Stimulated activated CD8-positive, alpha-beta memory T cell treated with anti-CD3 and anti-CD28 coated beads, Interleukin-4, amount 100 ng/mL, for 48 hours (primary cell): ENCODE results near the gene CIZ1.
"Not testable (repeated sequence)": the region's sequence is repeated elsewhere in the genome, so short reads cannot be mapped to it uniquely, and the experiment has no call there.

Experiments used
- DNase-seq: peaks from one replicate; pipeline ENCODE4 v3.0.0-alpha.2; 2020

The CIZ1 gene

GRCh38 chr9:128144239-128145181, 46.9 kb downstream of the CIZ1 start:
- no peak for DNase-seq

DNA sequence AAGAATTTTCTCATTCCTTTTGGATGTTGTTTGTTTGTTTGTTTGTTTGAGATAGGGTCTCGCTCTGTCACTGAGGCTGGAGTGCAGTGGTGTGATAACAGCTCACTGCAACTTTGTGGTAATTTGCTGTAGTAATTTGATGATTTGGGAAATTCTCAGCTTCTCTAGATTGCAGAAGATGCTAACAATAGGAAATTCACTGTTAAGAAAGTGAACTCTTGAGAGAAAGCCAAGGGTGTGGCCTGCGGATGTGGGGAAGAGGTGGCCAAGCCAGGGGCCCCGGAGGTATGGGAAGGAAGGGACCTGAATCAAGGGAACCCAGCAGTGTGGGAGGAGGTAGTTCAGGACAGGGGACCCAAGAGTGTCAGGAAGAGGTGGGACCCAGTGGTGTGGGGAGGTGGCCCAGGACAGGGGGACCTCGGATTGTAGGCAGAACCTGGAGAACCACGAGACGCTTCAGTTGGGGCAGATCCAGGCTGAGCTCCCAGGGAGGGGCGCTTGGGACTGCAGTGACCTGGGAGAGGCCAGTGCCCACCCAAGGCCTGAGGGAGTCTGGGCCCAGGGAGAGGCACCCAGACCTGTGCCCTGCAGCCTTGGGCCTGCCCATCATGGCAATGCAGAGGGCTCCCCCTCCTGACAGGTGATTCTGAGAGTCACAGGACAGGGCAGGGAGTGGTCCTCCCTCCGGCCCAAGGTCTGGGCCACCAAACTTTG, 47.7 kb downstream of the CIZ1 start:
- DNase-seq, result no peak

DNA sequence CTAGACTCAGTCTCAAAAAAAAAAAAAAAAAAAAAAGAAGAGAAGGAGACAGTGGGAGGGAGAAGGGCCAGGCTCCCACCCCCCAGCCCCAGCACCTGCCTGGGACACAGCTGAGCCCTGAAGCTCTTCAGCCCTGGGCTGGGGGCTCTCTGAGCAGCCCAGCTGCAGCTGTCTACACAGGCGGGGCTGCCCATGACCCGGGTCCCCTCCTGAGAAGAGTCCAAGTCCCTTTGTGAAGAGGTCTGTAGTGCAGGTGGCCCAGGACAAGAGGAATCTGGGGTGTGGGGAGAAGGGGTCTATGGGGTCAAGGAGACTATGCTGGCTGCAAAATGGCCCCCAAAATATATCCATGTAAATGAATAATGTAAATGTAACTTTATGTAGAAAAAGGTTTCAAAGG, 48.8 kb downstream of the CIZ1 start:
- no peak for DNase-seq

DNA sequence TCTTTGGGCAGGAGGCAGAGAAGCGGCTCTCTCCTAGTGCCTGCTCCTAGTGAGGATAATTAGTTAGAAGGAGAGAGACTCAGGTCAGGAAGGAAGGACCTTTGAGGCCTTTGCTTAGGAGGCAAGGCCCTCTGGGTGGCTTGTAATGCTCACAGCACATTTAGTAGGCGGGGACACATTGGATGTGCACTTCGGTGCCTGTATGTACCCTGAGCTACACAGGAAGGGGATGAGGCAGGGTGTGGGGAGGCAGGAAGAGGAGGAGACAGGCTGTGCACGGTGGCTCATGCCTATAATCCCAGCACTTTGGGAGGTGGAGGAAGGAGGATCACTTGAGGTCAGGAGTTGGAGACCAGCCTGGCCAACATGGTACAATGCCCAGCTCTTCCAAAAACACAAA, 49.3 kb downstream of the CIZ1 start:
- no peak for DNase-seq

DNA sequence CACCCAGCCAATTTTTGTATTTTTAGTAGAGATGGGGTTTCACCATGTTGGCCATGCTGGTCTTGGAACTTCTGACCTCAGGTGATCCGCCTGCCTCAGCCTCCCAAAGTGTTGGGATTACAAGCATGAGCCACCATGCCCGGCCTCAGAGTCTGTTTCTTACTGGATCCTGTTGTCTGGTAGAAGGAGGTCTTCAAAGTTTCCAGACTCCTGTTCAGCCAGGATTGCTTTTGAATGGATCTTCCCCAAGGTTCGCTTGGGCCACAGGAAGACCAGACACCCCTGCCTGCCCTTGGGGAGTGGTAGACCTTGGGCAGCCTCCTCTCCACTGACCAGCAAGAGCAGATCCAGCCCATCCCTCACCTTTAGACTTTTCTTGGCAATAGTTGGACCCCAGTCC, 49.8 kb downstream of the CIZ1 start:
- no peak for DNase-seq

- DNase-seq, result no peak
Observed at GRCh38 chr9:128139621-128140020, 51.8 kb downstream of the CIZ1 start.

GRCh38 chr9:128138001-128138400, 53.4 kb downstream of the CIZ1 start:
- no peak for DNase-seq

- no peak for DNase-seq
Observed at GRCh38 chr9:128136816-128137793, 54.3 kb downstream of the CIZ1 start.

DNA sequence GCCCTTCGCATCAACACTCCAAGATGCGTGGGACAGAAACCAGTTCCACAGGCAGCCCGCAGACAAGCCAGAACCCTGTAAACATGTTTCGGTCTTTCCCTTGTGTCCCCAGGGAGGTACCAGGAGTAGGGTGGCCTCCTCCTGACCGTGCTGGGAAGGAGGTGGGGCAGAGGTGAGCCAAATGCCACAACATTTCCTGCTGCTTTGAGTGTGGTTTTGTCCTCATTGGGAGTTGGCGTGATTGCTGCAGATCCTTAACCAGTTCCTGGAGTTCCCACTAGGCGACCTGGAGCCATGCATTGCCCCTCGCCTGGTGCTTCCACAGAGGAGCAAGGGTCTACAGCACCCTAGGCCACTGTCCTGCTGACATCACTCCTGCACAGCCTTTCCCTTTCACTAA, 55.8 kb downstream of the CIZ1 start:
- not testable (repeated sequence) for DNase-seq

DNA sequence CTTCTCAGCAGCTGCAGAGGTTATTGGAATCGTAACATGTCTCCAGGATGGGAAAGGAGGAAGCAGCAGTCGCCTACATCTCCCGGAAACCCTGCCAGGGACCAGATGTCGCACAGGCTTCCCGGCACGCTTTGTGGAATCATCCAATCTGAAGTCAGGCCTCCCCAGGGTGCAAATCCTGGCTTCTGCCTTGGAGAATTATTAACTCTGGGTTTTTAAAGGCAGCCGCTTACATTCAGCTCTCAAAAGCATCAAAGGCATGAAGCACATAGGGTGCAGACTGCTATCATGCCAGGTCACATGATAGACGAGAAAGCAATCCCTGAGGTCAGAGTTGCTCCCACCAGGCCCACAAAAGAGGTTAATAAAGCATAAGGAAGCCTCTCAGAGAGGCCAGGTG, 59.2 kb downstream of the CIZ1 start:
- not testable (repeated sequence) for DNase-seq

DNA sequence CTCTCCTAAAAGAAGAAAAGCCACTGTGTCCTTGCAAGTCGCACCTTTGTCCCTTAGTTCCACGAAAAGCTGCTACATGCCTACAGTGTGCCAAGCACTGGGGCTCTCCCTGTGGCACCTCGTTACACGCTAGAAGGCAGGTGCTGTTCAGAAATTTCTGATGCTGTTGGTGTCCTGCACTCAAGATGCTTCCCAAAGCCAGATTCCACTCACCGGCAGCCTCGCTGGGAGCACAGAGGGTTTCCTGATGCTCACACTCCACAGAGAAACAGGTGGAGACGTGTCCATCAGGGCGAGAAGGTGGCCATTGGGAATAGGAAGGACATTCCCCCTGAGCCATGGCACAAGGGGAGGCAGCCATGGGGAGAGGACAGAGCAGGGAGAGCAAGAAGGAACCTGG, 60.0 kb downstream of the CIZ1 start:
- DNase-seq, result not testable (repeated sequence)

DNA sequence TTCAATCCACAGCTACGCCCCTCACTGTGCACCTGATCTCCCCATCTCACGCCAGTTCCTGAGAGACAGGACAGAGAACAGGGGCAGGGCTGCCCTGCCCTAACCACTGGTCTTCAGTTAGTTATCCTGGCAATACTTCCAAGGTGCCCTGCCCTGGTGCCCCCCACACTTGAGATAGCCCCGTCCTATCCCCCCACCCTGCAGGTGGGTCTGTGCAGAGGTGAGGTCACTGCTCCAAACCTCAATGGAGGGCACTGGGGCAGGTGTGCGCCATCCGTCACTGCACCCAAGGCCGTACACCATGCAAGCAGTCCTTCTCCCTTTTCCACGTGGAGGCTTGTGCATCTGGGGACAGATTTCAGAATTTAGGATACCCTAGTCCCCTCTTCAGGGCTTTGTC, 60.7 kb downstream of the CIZ1 start:
- DNase-seq, result not testable (repeated sequence)

GRCh38 chr9:128129976-128130590, 61.3 kb downstream of the CIZ1 start:
- peak; percentile 73 for DNase-seq

DNA sequence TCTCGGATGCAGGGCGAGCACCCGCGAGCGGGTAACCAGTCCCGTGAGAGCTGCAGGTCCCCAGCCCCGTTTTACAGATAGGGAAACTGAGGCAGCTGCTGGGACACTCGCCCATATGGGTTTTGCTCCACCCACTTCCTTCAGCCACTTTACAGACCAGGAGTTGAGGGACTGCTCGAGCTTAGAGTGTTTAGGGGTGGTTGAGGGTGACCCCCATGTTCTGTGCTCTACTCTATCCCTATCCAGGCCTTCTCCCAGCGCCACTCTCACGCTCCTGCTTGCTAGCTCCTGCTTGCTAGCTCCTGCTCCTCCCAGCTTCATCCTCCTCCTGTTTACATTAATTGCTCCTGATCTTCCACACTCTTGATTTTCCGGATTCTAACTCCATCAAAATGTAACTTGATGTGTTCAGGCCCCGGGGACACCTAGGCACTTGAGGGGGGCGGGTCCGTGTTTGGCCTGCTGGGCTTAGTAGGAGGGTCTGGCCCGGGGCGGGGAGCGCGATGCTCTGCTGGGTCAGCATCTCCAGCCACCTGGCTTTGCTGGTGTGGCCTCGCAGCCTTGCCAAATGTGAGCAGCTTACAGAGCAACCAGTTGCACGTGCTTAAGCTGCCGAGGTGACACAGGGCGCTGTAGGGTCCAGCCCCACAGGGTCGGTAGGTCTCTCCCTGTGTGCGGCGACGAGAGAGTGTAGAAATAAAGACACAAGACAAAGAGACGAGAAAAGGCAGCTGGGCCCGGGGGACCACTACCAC, 62.4 kb downstream of the CIZ1 start:
- no peak for DNase-seq

DNA sequence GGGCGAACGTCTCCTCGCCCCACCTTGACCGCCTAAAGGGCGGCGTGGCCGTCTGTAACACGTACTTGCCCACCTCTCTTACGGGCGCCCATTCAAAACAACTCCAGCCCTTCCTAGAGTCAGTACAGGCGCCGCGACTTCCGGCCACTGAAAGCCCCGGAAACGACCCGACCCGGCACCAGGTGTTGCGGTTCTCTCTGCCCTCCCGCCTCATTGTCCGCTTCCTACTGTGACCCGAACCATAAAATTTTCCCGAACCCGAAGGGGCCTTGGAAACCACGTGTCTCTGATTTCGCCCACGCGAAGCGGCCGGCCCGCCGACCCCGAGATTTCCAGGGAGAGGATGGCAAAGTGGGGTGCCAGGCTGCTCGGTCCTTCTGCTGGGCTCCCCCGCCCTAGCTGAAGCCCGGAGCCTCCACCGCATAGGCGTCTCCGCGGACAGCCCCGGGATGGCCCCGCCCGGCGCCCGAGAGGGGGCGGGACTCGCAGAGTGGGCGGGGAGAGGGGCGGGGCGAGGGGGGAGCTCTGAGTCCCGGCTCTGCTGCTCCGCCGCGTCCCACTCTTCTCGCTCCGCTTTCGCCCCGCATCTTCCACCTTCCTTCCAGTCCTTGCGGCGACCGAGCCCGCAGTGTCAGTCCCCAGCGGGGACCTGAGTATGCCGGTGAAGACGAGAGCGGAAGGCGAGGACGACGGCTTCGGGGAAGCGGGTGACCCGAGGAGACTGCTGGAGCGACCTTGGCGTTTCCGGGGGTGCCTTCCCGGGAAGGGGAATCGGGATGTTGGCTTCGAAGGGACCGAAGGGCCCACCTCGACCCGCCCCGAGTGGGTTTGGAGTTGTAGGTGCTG, 63.2 kb downstream of the CIZ1 start:
- peak; percentile 85 for DNase-seq

DNA sequence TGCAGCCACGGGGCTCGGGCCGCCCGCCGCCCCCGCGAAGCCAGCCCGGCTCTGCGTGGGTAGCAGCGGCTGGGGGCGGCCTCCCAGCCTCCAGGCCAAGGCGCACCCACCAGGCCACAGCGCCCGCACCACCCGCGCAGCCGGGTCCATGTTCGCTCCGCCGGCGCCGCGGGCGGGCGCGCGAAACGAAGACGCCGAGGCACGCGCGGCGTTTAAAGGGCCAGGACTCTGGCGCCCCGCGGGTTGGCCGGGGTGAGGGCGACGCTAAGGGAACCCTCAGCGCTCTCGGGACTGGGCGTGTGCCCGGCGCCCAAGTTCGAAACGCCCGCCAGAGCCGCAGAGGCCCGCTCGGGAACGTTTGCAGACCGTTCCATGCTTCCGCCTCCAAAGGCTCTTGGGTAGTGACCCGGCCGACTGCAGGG, 63.8 kb downstream of the CIZ1 start, which contains the start of gene PTGES2:
Gene PTGES2, minus strand, starts transcription at position 162 of the 422 bp plus-strand sequence. Its CDS starts 12 bp downstream, at position 150.
- peak; percentile 82 for DNase-seq

- no peak for DNase-seq
Observed at GRCh38 chr9:128125580-128126354, 65.6 kb downstream of the CIZ1 start.

DNA sequence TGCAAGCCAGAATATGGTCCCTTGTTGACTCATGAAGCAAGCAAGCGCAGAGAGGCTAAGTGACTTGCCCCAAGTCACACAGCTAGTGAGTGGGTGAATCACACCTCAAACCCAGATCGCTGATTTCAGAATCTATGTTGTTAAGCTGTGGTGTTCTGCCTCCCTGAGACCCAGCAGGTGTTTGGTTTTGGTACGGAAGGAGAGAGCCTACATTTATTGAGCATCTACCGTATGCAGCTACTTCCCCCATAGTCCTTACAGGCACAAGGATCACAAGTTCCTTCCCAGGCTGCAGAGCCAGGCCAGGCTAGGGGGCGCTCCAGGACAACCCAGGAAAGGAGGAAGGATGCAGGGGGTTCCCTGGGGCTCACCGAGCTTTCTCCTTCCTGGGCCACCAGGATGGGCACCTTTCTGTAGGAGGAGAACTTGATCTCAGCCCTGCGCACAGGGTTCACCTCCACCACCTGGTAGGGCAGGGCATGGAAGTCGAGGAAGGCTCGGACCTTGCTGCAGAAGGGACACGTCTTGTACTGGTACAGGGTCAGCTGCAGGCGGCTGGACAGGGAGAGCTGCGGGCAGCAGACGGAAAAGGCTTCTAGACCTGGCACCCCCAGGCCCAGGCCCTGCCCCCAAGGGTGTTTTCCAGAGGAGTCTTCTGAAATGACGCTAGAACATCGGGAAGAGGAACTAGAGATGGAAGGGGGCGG, 66.3 kb downstream of the CIZ1 start:
- peak; percentile 72 for DNase-seq

DNA sequence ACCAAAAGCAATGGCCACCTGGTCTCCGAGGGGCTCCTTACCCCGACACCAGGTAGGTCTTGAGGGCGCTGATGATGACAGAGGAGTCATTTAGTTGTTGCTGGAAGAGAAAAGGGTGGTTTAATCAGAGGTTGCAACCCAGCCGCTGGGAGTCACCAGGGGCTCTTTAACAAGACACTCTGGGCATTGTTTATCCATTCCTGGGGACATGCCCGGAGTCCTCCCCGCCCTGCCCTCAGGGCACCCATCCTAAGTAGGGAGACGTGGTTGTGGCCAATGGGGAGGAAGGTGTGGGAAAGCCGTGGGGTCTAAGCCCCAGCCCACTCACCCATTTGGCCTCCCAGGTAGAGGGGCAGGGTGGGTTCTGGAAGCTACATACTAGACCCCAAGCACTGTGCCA, 66.9 kb downstream of the CIZ1 start:
- no peak for DNase-seq
